CD4-positive, alpha-beta T cell (primary cell): ENCODE data around the gene BABAM2. TPM values are rescaled to one million over a fixed set of nuclear protein-coding genes. Genes with fewer than 3 reads are reported as not detected.
A peak's percentile ranks its signal among the peaks of the same experiment; 100 is the strongest.

Experiments used
- ATAC-seq: fragments of 200-7000 bp; cut with Tn5 transposase; one replicate; pipeline ENCODE4 v1.10.0; 2022; ENCODE audit warnings: mild to moderate bottlenecking; ENCODE audit not compliant: poor library complexity
- CTCF ChIA-PET: fragments of 350-600 bp; sonication (Branson Sonifier 250); formaldehyde crosslinking; loops from one replicate; lab custom pipeline; 2021; ENCODE audit warnings: antibody characterized with exemption, inconsistent platforms; lab: Charles Lee
- POLR2A ChIA-PET: fragments of 350-600 bp; sonication (Branson Sonifier 250); formaldehyde crosslinking; loops from one replicate; lab custom pipeline; 2021; ENCODE audit warnings: antibody characterized with exemption, inconsistent platforms; lab: Charles Lee
- DNase-seq, 14 experiments: peaks; one replicate each; pipeline ENCODE4 v3.0.0-alpha.2; 2013 to 2020; ENCODE audit warnings: mixed read lengths in 2 of 14
- H3K27ac ChIP-seq, 2 donors: one replicate each; pipeline versions ENCODE4 v1.5.1 to v1.7.0; 2013; ENCODE audit warnings: low read length in 2 of 2, low read depth in 1 of 2, mild to moderate bottlenecking in 1 of 2
- H3K27me3 ChIP-seq, 2 experiments: 1 replicate in 1 of 2; 2 replicates in 1 of 2; pipeline versions ENCODE4 v1.6.1 to v1.7.0; 2013; ENCODE audit warnings: low read length in 2 of 2, control low read depth in 1 of 2, mild to moderate bottlenecking in 1 of 2, moderate library complexity in 1 of 2; ENCODE audit not compliant: insufficient read depth in 2 of 2, control insufficient read depth in 1 of 2
- H3K36me3 ChIP-seq: one replicate; pipeline ENCODE4 v1.6.1; 2013; ENCODE audit warnings: low read length, control low read depth; ENCODE audit not compliant: insufficient read depth
- H3K4me1 ChIP-seq: one replicate; pipeline ENCODE4 v1.6.1; 2013; ENCODE audit warnings: low read length, control low read depth; ENCODE audit not compliant: insufficient read depth
- H3K4me3 ChIP-seq: one replicate; pipeline ENCODE4 v1.5.1; 2013; ENCODE audit warnings: mild to moderate bottlenecking, low read length, moderate library complexity
- H3K9me3 ChIP-seq, 2 experiments: 1 replicate in 1 of 2; 2 replicates in 1 of 2; pipeline versions ENCODE4 v1.6.1 to v1.7.0; 2013; ENCODE audit warnings: low read length in 2 of 2, mild to moderate bottlenecking in 2 of 2, control low read depth in 1 of 2, moderate library complexity in 1 of 2; ENCODE audit not compliant: control insufficient read depth in 1 of 2, insufficient read depth in 1 of 2
- H3K27ac Mint-ChIP-seq: one replicate; pipeline ENCODE4 v1.8.0; 2020; ENCODE audit warnings: mixed read lengths
- H3K27me3 Mint-ChIP-seq: one replicate; pipeline ENCODE4 v1.8.0; 2021; ENCODE audit warnings: mixed read lengths
- H3K36me3 Mint-ChIP-seq: one replicate; pipeline ENCODE4 v1.8.0; 2021; ENCODE audit warnings: low read depth, mixed read lengths
- H3K4me1 Mint-ChIP-seq: one replicate; pipeline ENCODE4 v1.8.0; 2021; ENCODE audit warnings: low read depth, mixed read lengths
- H3K4me3 Mint-ChIP-seq: one replicate; pipeline ENCODE4 v1.8.0; 2020; ENCODE audit warnings: mild to moderate bottlenecking, mixed read lengths
- H3K9me3 Mint-ChIP-seq: one replicate; pipeline ENCODE4 v1.8.0; 2020; ENCODE audit warnings: mixed read lengths
- CTCF ChIP-seq: fragments of 200-600 bp; IDR thresholded peaks from one replicate; pipeline ENCODE4 v1.8.0; 2022; ENCODE audit warnings: antibody characterized with exemption, mild to moderate bottlenecking
- intact Hi-C, 2 experiments: fragments of 100-400 bp; cut with DNase I in 1 of 2; cut with micrococcal nuclease in 1 of 2; formaldehyde crosslinking; loops; one replicate each; pipeline versions ENCODE4 v1.15.1 to v1.9.0; 2023 to 2025; cut with DNase I, micrococcal nuclease
- total RNA-seq, 174 experiments: library from RNA in 2 of 174; stranded (reverse) in 2 of 174; gene quantifications; one replicate each; pipeline ENCODE4 v1.2.3 and lab custom pipeline; 2021 to 2026

Gene BABAM2
- total RNA-seq, 2 experiments from 2014 or later: 29.2 to 32.8 TPM

GRCh38 chr2:27980242-27980641, 89.7 kb downstream of the BABAM2 start:
- ChIA-PET CTCF (no interaction called here), POLR2A (no interaction called here)
- H3K4me3 ChIP-seq: no peak overlapping the region
- H3K36me3 Mint-ChIP-seq: peaks cover 11% of the 10 kb centered on the region
- H3K4me1 ChIP-seq: no peaks in the 10 kb centered on the region
- no peak for ATAC-seq
- no peaks in the 10 kb centered on the region for H3K9me3 ChIP-seq
- peaks cover 23% of the 10 kb centered on the region for H3K4me1 Mint-ChIP-seq
- no peaks in the 10 kb centered on the region for H3K27me3 ChIP-seq
- no peaks in the 10 kb centered on the region for H3K36me3 ChIP-seq
- H3K4me3 Mint-ChIP-seq: no peak overlapping the region
- intact Hi-C loops: no loop called here
- DNase-seq: no peak
- H3K27ac ChIP-seq: no peak overlapping the region
- H3K27me3 Mint-ChIP-seq: no peaks in the 10 kb centered on the region
- no peak overlapping the region for H3K27ac Mint-ChIP-seq
- no peak for TF ChIP-seq CTCF
- H3K9me3 Mint-ChIP-seq: peaks cover 3% of the 10 kb centered on the region

- ChIA-PET CTCF (no interaction called here), POLR2A (no interaction called here)
- Mint-ChIP-seq H3K36me3 (peaks cover 8% of the 10 kb centered on the region), H3K27me3 (no peaks in the 10 kb centered on the region), H3K4me1 (peaks cover 49% of the 10 kb centered on the region), H3K4me3 (no peak overlapping the region), H3K9me3 (no peaks in the 10 kb centered on the region), H3K27ac (no peak overlapping the region)
- no peaks in the 10 kb centered on the region for H3K36me3 ChIP-seq
- H3K4me3 ChIP-seq: no peak overlapping the region
- ATAC-seq: no peak
- H3K9me3 ChIP-seq: no peaks in the 10 kb centered on the region
- intact Hi-C loops: no loop called here
- DNase-seq: no peak
- H3K27ac ChIP-seq: no peak overlapping the region
- H3K4me1 ChIP-seq: peaks cover 8% of the 10 kb centered on the region
- H3K27me3 ChIP-seq: no peaks in the 10 kb centered on the region
- TF ChIP-seq CTCF: no peak
These were observed 93.6 kb downstream of the BABAM2 start for GRCh38 chr2:27984153-27984552.

DNA sequence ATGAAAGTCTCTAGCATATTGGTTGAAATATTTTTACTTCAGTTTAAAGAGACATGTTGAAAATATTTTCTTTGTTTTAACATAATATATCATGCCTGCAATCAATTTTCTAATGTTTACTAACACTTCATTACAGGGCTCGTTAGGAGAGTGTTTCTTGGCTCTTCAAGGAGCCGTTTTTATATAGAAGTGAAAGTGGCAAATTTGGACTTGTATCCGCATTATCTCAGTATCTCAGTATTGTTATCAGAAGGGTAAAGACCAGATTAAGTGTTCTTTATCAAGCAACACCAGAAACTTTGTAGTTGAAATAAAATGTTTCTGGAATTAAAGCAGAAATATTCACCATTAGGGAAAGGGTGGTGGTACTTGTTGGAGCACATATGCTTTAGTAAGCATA, 97.8 kb downstream of the BABAM2 start:
- H3K36me3 Mint-ChIP-seq: peaks cover 30% of the 10 kb centered on the region
- Histone ChIP-seq H3K9me3 (no peaks in the 10 kb centered on the region), H3K27me3 (no peaks in the 10 kb centered on the region), H3K36me3 (no peaks in the 10 kb centered on the region), H3K27ac (no peak overlapping the region), H3K4me1 (peaks cover 13% of the 10 kb centered on the region), H3K4me3 (no peak overlapping the region)
- H3K4me1 Mint-ChIP-seq: peaks cover 47% of the 10 kb centered on the region
- H3K9me3 Mint-ChIP-seq: no peaks in the 10 kb centered on the region
- DNase-seq: peak in 1 of 14 experiments; percentile 6
- H3K27me3 Mint-ChIP-seq: no peaks in the 10 kb centered on the region
- ATAC-seq: no peak
- TF ChIP-seq CTCF: no peak
- POLR2A ChIA-PET: no interaction called here
- H3K4me3 Mint-ChIP-seq: peak overlapping the region; percentile 40
- peak overlapping the region; percentile 1 for H3K27ac Mint-ChIP-seq
- CTCF ChIA-PET: interaction anchor here (0.8 kb wide), 1 partner anchor 41 kb away, joined by 3 read pairs; no protein-coding TSS in a partner anchor
- intact Hi-C loops: no loop called here
